Measurements from ENCODE around the gene USP13. TPM values are rescaled to one million over a fixed set of nuclear protein-coding genes. Genes with fewer than 3 reads are reported as not detected.

Gene USP13
- polyA plus RNA-seq, 3 donors = 0.31 to 1.6 (median 1.2) TPM

DNA sequence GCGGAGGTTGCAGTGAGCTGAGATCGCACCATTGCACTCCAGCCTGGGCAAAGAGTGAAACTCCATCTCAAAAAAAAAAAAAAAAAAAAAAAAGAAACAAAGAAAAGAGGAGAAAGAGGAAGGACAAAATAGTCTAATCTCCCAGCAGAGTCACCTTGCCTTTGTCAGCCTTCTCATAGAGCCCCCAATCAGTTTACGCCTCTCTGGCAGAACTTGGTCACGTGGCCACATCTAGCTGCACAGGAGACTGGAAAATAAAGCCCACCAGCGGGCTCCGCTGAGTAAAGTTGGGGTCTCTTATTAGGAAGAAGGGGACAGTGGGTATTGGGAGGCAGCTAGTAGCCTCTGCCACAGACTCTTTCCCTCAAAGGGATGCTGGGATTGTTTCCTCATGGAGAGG is 41.9 kb downstream of the USP13 start:
- Histone ChIP-seq H3K9ac (ENCODE audit: insufficient read depth, low read length, poor library complexity, severe bottlenecking) (no peak overlapping the region), H3K4me3 (replicated peaks in 1 of 3; ENCODE audit: low read depth in 2 of 3, low read length in 3 of 3) (no peak overlapping the region), H4K20me1 (ENCODE audit: insufficient read depth, low read length) (no peaks in the 10 kb centered on the region), H3K27ac (ENCODE audit: low read depth in 1 of 2, low read length in 2 of 2) (no peak overlapping the region), H3K4me1 (ENCODE audit: control insufficient read depth in 1 of 2, insufficient read depth in 2 of 2, low read length in 2 of 2) (peaks cover 37 to 41% of the 10 kb centered on the region in 2 donors), H3K4me2 (replicated peaks; ENCODE audit: extremely low read depth, low read length, poor library complexity, severe bottlenecking) (no peak overlapping the region), H3K9me3 (replicated peaks in 1 of 2; ENCODE audit: control insufficient read depth in 1 of 2, insufficient read depth in 1 of 2, low read length in 2 of 2) (no peaks in the 10 kb centered on the region), H3K36me3 (replicated peaks in 1 of 2; ENCODE audit: control insufficient read depth in 1 of 2, insufficient read depth in 2 of 2, low read length in 2 of 2) (no peaks in the 10 kb centered on the region), H2AFZ (ENCODE audit: insufficient read depth, low read depth, low read length, poor library complexity, severe bottlenecking) (no peak overlapping the region), H3K27me3 (ENCODE audit: control insufficient read depth in 2 of 2, insufficient read depth in 2 of 2, low read length in 2 of 2) (no peaks in the 10 kb centered on the region), H3K79me2 (ENCODE audit: insufficient read depth, low read length) (no peaks in the 10 kb centered on the region)
- H3K4me1 Mint-ChIP-seq = peaks cover 37% of the 10 kb centered on the region
- TF ChIP-seq, protein P1, sequence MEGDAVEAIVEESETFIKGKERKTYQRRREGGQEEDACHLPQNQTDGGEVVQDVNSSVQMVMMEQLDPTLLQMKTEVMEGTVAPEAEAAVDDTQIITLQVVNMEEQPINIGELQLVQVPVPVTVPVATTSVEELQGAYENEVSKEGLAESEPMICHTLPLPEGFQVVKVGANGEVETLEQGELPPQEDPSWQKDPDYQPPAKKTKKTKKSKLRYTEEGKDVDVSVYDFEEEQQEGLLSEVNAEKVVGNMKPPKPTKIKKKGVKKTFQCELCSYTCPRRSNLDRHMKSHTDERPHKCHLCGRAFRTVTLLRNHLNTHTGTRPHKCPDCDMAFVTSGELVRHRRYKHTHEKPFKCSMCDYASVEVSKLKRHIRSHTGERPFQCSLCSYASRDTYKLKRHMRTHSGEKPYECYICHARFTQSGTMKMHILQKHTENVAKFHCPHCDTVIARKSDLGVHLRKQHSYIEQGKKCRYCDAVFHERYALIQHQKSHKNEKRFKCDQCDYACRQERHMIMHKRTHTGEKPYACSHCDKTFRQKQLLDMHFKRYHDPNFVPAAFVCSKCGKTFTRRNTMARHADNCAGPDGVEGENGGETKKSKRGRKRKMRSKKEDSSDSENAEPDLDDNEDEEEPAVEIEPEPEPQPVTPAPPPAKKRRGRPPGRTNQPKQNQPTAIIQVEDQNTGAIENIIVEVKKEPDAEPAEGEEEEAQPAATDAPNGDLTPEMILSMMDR (IDR thresholded peaks at IDR 0.05) = no peak
- intact Hi-C loops (cut with micrococcal nuclease) = no loop called here
- WGBS (ENCODE audit: insufficient coverage) = 100% methylated on average over 2 of the region's 6 CpGs
- H3K4me3 Mint-ChIP-seq = no peak overlapping the region
- H3K27ac Mint-ChIP-seq = no peak overlapping the region
- peaks cover 0 to 2% (median 0%) of the 10 kb centered on the region in 3 donors for H3K27me3 Mint-ChIP-seq (ENCODE audit: low read depth in 3 of 3)
- H3K9me3 Mint-ChIP-seq = no peaks in the 10 kb centered on the region
- H3K36me3 Mint-ChIP-seq = peaks cover 0 to 10% of the 10 kb centered on the region in 2 donors
- no peak for DNase-seq

DNA sequence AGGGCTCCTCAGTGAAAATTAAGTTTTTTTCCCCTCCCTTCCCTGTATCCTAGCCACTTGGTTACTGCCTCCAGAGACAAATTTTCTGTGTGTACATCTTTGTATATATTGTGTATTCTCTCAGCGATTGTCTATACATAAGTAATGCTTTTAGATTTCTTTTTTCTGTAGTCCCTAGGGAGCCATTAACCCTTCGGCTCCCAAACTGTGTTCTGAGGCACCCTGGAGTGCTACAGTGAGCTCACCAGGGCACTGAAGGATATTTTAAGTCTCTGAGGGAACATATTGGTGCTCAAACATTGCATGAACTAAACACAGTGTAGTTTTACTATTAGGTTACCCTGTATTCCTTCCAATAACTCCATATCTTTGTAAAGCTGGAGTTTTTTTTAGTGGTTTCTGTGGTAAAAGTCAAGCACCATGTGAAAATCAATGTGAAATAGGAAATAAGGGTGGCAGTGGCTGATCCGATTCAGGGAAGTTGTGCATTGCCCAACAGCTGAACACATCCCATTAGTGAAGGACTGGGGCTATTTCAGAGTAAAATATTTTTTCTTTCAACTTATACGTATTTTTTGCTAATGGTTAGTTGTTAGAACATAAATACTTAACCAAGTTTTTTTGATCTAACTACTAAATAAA is 43.0 kb downstream of the USP13 start:
- H3K36me3 ChIP-seq (replicated peaks in 1 of 2; ENCODE audit: control insufficient read depth in 1 of 2, insufficient read depth in 2 of 2, low read length in 2 of 2) = no peaks in the 10 kb centered on the region
- TF ChIP-seq, protein P1 (IDR thresholded peaks at IDR 0.05) = no peak

More for the DNA sequence above, 43.0 kb downstream of the USP13 start:
- intact Hi-C loops (cut with micrococcal nuclease) = no loop called here
- no peak overlapping the region for H3K9ac ChIP-seq (ENCODE audit: insufficient read depth, low read length, poor library complexity, severe bottlenecking)
- no peak overlapping the region for H3K4me3 Mint-ChIP-seq
- peaks cover 0 to 10% of the 10 kb centered on the region in 2 donors for H3K36me3 Mint-ChIP-seq
- H2AFZ ChIP-seq (ENCODE audit: insufficient read depth, low read depth, low read length, poor library complexity, severe bottlenecking) = no peak overlapping the region
- H3K4me3 ChIP-seq (replicated peaks in 1 of 3; ENCODE audit: low read depth in 2 of 3, low read length in 3 of 3) = peak overlapping the region in 1 of 3 experiments; percentile 62
- peak; percentile 38 to 71 (median 50) for DNase-seq
- no peaks in the 10 kb centered on the region for H4K20me1 ChIP-seq (ENCODE audit: insufficient read depth, low read length)
- peak overlapping the region; percentile 11 to 88 (median 50) for H3K27ac Mint-ChIP-seq
- H3K27ac ChIP-seq (ENCODE audit: low read depth in 1 of 2, low read length in 2 of 2) = peak overlapping the region in 1 of 2 donors; percentile 60
- WGBS (ENCODE audit: insufficient coverage) = no CpG with 5 or more reads among the region's 4 CpGs
- no peaks in the 10 kb centered on the region for H3K9me3 Mint-ChIP-seq
- H3K9me3 ChIP-seq (replicated peaks in 1 of 2; ENCODE audit: control insufficient read depth in 1 of 2, insufficient read depth in 1 of 2, low read length in 2 of 2) = no peaks in the 10 kb centered on the region
- H3K27me3 ChIP-seq (ENCODE audit: control insufficient read depth in 2 of 2, insufficient read depth in 2 of 2, low read length in 2 of 2) = no peaks in the 10 kb centered on the region
- peaks cover 0 to 2% (median 0%) of the 10 kb centered on the region in 3 donors for H3K27me3 Mint-ChIP-seq (ENCODE audit: low read depth in 3 of 3)
- peaks cover 40 to 51% of the 10 kb centered on the region in 2 donors for H3K4me1 ChIP-seq (ENCODE audit: control insufficient read depth in 1 of 2, insufficient read depth in 2 of 2, low read length in 2 of 2)
- peaks cover 46% of the 10 kb centered on the region for H3K4me1 Mint-ChIP-seq
- no peaks in the 10 kb centered on the region for H3K79me2 ChIP-seq (ENCODE audit: insufficient read depth, low read length)
- peak overlapping the region; percentile 68 for H3K4me2 ChIP-seq (replicated peaks; ENCODE audit: extremely low read depth, low read length, poor library complexity, severe bottlenecking)
